Hepatocyte (in vitro differentiated cells): ENCODE results near the gene NMNAT2.

ENCODE experiments used
- EZH2 ChIP-seq: fragments of 200-600 bp; sonication (generic); IDR thresholded peaks from 2 replicates; pipeline ENCODE4 v1.6.1; 2016; ENCODE audit warnings: antibody characterized with exemption, mild to moderate bottlenecking, borderline replicate concordance
- EZH2phosphoT487 ChIP-seq: fragments of 200-600 bp; sonication (generic); IDR thresholded peaks from one replicate; pipeline ENCODE4 v1.6.1; 2018; ENCODE audit warnings: antibody characterized with exemption, mild to moderate bottlenecking, low read depth, moderate library complexity; ENCODE audit not compliant: unreplicated experiment, severe bottlenecking
- TF ChIP-seq, protein P1 (sequence below): fragments of 200-600 bp; sonication (generic); IDR thresholded peaks from 2 replicates; pipeline ENCODE4 v1.5.1; 2016; ENCODE audit warnings: antibody characterized with exemption, mild to moderate bottlenecking; ENCODE audit not compliant: poor library complexity

DNA sequence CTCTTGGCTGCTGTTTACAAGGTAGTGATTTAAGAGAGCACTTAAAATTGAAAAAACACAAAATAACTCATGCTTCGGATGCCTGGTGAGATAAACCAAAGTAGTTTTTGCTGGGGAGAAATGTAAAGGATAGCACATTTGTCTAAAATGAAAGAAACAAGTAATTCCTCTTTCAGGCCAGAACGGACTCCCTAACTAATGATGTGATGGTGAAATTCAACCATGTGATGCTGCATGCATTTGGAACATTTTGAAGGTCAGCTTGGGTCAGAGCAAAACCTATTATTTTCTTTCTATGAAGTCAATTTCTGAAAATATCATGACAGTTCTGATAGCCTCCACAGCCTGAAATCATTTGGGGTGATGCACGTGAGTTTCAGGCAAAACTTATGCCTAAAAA lies 27.6 kb downstream of the NMNAT2 start:
- TF ChIP-seq, protein P1, sequence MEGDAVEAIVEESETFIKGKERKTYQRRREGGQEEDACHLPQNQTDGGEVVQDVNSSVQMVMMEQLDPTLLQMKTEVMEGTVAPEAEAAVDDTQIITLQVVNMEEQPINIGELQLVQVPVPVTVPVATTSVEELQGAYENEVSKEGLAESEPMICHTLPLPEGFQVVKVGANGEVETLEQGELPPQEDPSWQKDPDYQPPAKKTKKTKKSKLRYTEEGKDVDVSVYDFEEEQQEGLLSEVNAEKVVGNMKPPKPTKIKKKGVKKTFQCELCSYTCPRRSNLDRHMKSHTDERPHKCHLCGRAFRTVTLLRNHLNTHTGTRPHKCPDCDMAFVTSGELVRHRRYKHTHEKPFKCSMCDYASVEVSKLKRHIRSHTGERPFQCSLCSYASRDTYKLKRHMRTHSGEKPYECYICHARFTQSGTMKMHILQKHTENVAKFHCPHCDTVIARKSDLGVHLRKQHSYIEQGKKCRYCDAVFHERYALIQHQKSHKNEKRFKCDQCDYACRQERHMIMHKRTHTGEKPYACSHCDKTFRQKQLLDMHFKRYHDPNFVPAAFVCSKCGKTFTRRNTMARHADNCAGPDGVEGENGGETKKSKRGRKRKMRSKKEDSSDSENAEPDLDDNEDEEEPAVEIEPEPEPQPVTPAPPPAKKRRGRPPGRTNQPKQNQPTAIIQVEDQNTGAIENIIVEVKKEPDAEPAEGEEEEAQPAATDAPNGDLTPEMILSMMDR, result no peak
- no peak for TF ChIP-seq EZH2phosphoT487
- TF ChIP-seq EZH2, result no peak
